ENCODE measurements around the gene GALNT2.

The GALNT2 gene

DNA sequence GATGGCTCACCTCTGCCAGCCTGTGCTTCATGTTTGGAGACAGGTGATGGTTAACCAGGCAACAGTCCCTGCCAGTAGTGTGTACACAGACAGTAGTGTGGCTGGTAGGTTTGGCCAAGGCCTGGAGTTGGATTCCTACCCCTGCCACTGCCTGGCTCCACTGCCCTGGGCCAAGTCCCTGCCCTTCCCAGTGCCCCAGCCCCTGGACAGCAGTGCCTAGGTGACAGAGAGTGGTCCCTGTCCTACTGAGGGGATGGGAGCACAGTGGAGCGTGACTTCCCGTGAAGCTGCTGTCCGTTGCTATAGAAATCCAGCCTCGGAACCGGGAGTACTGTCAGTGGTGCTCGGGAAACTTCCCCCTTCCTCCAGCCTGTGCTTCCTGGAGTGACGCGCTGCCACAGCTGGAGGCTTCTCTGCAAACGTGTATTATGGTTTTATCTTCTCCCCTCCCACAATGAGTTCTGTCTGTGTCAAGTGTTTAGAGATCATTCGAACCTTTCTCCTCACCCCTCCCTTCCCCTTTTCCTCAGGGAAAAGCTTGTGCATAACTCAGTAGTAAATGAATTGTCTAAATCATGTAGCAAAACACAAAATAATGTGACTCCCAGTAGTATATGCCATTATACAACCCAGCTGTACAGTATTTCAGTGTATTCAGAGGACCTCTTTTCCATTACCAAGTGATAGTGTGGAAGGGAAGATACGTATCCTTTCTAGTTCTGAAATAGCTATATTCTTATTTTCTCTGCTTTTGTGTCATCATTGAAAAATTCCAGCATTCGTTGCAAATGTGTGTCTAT lies 73.4 kb downstream of the GALNT2 start:
- Histone ChIP-seq H3K36me3 (ENCODE audit: control insufficient read depth, insufficient read depth, low read length) (no peaks in the 10 kb centered on the region; the same call in 1 of the 2 replicates), H3K4me3 (replicated peaks; ENCODE audit: low read depth, low read length) (no peak overlapping the region), H3K27me3 (replicated peaks; ENCODE audit: control insufficient read depth, insufficient read depth, low read length) (no peaks in the 10 kb centered on the region)
- TF ChIP-seq, protein P1, sequence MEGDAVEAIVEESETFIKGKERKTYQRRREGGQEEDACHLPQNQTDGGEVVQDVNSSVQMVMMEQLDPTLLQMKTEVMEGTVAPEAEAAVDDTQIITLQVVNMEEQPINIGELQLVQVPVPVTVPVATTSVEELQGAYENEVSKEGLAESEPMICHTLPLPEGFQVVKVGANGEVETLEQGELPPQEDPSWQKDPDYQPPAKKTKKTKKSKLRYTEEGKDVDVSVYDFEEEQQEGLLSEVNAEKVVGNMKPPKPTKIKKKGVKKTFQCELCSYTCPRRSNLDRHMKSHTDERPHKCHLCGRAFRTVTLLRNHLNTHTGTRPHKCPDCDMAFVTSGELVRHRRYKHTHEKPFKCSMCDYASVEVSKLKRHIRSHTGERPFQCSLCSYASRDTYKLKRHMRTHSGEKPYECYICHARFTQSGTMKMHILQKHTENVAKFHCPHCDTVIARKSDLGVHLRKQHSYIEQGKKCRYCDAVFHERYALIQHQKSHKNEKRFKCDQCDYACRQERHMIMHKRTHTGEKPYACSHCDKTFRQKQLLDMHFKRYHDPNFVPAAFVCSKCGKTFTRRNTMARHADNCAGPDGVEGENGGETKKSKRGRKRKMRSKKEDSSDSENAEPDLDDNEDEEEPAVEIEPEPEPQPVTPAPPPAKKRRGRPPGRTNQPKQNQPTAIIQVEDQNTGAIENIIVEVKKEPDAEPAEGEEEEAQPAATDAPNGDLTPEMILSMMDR (IDR thresholded peaks at IDR 0.05; ENCODE audit: insufficient read depth, low read length, poor library complexity, severe bottlenecking), result no peak
- DNase-seq (ENCODE audit: extremely low read depth, insufficient read length), result no peak

DNA sequence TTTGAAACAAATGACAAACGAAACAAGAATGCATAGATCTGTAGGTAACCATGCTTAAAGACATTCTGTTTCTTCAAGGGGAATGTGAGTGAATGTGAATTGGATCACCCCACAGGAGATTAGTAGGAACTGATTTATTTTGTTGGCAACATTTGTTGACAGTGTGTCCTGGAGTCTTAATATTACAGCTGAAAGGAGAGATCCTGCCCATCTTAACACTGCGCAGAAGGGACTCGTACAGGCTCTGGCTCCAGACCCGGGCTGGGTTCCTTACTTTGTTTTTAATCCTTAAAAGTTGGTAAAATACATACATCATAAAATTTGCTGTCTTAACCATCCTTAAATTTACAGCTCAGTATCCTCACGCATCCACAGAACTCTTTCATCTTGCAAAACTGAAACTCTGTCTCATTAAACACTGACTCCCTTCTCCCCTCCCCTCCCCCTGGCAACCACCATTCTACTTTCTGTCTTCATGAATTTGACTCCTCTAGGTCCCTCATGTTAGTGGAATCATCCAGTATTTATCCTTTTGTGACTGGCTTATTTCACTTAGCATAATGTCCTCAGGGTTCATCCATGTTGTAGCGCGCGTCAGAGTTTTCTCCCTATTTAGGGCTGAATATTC lies 74.1 kb downstream of the GALNT2 start:
- DNase-seq (ENCODE audit: extremely low read depth, insufficient read length), result no peak
- no peaks in the 10 kb centered on the region; the same call in 1 of the 2 replicates for H3K36me3 ChIP-seq (ENCODE audit: control insufficient read depth, insufficient read depth, low read length)
- TF ChIP-seq, protein P1 (IDR thresholded peaks at IDR 0.05; ENCODE audit: insufficient read depth, low read length, poor library complexity, severe bottlenecking), result no peak
- no peak overlapping the region for H3K4me3 ChIP-seq (replicated peaks; ENCODE audit: low read depth, low read length)
- H3K27me3 ChIP-seq (replicated peaks; ENCODE audit: control insufficient read depth, insufficient read depth, low read length), result no peaks in the 10 kb centered on the region

DNA sequence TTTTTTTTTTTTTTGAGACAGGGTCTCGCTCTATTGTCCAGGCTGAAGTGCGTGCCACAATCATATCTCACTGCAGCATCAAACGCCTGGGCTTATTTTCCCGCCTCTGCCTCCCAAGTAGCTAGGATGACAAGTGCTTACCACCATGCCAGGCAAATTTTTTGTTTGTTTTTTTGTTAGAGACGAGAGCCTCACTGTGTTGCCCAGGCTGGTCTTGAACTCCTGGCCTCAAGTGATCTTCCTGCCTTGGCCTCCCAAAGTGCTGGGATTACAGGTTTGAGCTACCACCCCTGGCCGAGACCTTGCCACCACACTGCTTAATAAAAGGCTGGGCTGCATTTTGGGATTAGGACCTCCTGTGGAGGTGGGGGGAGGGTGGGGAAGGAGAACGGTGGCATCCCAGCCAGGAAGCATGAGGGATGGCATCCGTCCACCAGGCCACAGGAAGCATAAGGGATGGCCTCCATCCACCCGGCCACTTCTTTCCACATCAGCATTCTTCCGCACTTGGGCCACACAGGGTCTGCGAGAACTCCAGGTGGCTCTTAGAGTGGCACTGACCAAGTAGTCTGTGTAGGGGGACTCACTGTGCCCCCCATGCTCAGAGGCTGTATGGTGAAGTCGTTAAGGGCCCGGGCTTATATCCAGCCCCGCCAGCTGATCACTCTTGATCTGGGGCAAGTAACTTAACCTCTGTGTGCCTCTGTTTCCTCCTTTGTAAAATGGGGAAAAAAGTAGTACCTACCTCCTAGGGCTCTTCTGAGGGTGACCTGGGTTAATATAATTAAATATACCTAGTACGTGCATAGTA lies 75.0 kb downstream of the GALNT2 start:
- no peak for DNase-seq (ENCODE audit: extremely low read depth, insufficient read length)
- H3K27me3 ChIP-seq (replicated peaks; ENCODE audit: control insufficient read depth, insufficient read depth, low read length), result no peaks in the 10 kb centered on the region
- no peaks in the 10 kb centered on the region; the same call in 1 of the 2 replicates for H3K36me3 ChIP-seq (ENCODE audit: control insufficient read depth, insufficient read depth, low read length)
- no peak overlapping the region for H3K4me3 ChIP-seq (replicated peaks; ENCODE audit: low read depth, low read length)
- TF ChIP-seq, protein P1 (IDR thresholded peaks at IDR 0.05; ENCODE audit: insufficient read depth, low read length, poor library complexity, severe bottlenecking), result no peak

DNA sequence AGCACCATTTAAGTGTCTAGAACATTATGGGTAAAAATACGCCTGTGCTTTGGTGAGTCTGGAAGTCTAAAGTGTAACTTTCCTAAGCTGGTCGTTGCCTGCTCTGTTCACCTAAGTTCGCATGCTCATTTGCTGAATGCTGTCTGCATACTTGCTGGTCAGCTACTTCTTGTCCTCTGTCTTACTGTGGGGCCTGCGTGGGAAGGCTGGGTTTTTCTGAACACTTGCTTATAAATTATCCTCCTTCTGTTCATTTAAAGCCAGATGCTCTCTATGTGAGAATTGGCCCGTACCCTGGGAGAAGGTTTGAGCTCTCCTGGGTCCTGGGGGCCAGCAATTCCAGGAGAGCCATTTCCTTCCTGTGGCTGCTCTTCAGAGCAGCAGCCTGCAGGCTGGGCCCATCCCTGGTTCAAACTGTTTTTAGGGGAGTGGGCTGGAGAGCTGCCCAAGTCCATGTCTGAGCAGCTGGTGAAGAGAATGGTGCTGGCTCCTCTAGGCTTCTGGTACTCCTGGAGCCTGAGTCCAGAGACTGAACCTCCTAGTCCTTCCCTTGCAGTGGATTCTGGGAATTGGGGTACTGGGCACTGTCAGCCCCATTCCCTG lies 75.7 kb downstream of the GALNT2 start:
- no peak overlapping the region for H3K4me3 ChIP-seq (replicated peaks; ENCODE audit: low read depth, low read length)
- no peak for DNase-seq (ENCODE audit: extremely low read depth, insufficient read length)
- TF ChIP-seq, protein P1 (IDR thresholded peaks at IDR 0.05; ENCODE audit: insufficient read depth, low read length, poor library complexity, severe bottlenecking), result no peak

DNA sequence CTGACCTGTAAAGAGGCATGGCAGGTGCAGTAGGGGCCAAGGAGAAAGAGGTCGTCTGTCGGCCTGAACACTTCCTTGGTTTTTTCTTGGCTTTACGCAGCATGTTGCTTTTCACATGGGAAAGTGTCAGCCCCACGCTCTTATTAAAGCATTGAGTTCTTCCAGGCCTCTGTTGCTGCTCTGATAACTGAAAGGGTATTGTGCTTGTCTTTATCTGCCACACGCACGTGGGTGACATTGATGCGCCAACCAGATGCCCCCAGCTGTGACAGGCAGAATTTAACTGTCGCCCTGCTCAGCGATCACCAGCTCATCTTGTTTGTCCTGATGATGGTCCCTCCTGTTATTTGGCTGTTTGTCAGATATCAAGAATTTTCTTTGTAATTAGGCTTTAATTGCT lies 76.5 kb downstream of the GALNT2 start:
- DNase-seq (ENCODE audit: extremely low read depth, insufficient read length), result no peak
- Histone ChIP-seq H3K4me3 (replicated peaks; ENCODE audit: low read depth, low read length) (no peak overlapping the region), H3K36me3 (ENCODE audit: control insufficient read depth, insufficient read depth, low read length) (no peaks in the 10 kb centered on the region), H3K27me3 (replicated peaks; ENCODE audit: control insufficient read depth, insufficient read depth, low read length) (no peaks in the 10 kb centered on the region)
- TF ChIP-seq, protein P1 (IDR thresholded peaks at IDR 0.05; ENCODE audit: insufficient read depth, low read length, poor library complexity, severe bottlenecking), result no peak

More for the DNA sequence above, 75.7 kb downstream of the GALNT2 start:
- no peaks in the 10 kb centered on the region for H3K36me3 ChIP-seq (ENCODE audit: control insufficient read depth, insufficient read depth, low read length)
- H3K27me3 ChIP-seq (replicated peaks; ENCODE audit: control insufficient read depth, insufficient read depth, low read length), result no peaks in the 10 kb centered on the region
